Epithelial cell of esophagus (primary cell): ENCODE results near the gene UBA6.

Experiments used
- DNase-seq: peaks from one replicate; pipeline ENCODE4 v3.0.0; 2010; ENCODE audit warnings: low read depth
- H3K4me3 ChIP-seq: 2 replicates; pipeline ENCODE4 v1.5.1; 2011; ENCODE audit warnings: mild to moderate bottlenecking, low read length, control low read depth
- TF ChIP-seq, protein P1 (sequence below): IDR thresholded peaks from 2 replicates; pipeline ENCODE4 v1.5.1; 2011; ENCODE audit warnings: low read depth, mild to moderate bottlenecking, low read length, control low read depth, inconsistent platforms; ENCODE audit not compliant: insufficient read depth; ENCODE audit errors: missing control alignments

UBA6 gene

DNA sequence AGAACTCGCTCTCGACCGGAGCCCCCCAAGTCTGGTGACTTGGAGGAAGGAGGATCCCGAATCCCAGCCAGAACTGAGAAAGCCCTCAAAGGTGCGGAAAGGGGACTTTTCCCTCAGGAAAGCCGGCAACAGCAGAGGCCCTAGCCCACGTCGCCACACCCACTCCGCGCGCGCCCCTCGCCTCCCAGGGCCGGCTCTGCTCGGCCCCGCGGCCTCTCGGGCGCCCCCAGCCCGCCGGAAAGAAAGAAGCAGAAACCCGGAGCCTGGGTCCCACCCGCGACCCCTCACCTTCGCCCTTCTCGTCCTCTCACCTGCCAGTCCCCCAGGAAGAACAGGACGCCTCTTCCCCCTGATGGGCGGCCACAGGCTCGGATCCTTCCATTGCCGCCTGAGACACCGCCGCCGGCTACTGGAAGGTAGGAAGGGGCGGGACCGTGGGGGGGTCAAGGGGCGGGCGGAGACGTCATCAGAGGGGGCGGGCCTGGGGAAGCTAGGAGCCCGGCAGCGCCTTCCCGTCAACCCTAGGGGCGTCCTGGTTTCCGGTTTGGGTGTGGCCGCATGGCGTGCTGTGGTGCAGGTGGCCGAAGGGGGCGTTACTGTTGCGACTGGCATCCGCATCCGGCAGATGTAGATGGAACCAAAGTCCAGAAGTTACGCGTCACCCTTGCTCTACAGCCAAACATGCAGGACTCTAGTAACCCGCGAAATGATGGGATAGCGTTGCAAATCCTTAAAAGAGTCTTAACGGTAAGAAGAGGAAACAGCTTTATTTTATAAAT lies at the start of gene UBA6:
TSS of gene UBA6 (minus strand) at position 418 of the 779 bp plus-strand sequence. CDS start at position 382, 36 bp downstream.
- TF ChIP-seq, protein P1, sequence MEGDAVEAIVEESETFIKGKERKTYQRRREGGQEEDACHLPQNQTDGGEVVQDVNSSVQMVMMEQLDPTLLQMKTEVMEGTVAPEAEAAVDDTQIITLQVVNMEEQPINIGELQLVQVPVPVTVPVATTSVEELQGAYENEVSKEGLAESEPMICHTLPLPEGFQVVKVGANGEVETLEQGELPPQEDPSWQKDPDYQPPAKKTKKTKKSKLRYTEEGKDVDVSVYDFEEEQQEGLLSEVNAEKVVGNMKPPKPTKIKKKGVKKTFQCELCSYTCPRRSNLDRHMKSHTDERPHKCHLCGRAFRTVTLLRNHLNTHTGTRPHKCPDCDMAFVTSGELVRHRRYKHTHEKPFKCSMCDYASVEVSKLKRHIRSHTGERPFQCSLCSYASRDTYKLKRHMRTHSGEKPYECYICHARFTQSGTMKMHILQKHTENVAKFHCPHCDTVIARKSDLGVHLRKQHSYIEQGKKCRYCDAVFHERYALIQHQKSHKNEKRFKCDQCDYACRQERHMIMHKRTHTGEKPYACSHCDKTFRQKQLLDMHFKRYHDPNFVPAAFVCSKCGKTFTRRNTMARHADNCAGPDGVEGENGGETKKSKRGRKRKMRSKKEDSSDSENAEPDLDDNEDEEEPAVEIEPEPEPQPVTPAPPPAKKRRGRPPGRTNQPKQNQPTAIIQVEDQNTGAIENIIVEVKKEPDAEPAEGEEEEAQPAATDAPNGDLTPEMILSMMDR, result peak; percentile 57
- peak; percentile 98 for DNase-seq
- H3K4me3 ChIP-seq, result peak within 1 kb of the TSS; percentile 83

DNA sequence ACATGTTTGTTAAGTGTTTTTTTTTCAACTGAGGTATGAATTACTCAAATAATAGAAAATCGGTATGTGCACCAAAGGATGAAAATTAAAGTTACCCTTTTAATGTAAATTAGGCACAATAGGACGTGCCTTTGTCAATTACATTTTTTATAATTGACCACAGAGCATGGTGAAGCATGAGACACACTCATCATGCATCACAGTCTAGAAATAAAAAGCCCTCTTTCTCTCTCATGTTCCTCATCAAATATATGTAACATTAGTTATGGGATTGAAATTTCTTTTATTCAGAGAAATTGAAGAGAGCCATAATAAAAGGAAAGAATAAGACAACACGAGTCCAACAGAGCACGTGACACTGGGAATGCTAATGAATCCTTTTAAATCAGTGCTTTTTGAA lies 49.7 kb upstream of the UBA6 start:
- TF ChIP-seq, protein P1, result no peak
- H3K4me3 ChIP-seq, result no peak overlapping the region
- DNase-seq, result peak; percentile 31

DNA sequence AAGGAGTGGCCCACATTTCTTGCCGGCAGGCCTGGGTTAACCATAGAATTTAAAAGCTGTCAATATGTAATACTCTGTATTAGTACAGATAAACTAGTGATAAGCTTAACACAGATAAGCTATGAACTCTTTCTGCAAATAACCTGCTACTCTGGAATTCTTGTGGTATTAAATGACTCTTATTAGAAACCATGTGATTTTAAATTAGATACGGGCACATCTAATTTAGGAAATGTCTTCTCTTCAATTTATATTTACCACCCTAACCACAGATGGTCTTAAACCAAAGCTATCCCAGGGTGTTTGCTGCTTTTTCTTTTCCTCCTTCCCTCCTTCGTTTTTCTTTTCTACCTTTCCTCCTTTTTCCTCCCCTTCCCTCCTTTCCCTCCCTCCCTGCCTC lies 48.3 kb upstream of the UBA6 start:
- no peak for DNase-seq
- TF ChIP-seq, protein P1, result no peak
- H3K4me3 ChIP-seq, result no peak overlapping the region

DNA sequence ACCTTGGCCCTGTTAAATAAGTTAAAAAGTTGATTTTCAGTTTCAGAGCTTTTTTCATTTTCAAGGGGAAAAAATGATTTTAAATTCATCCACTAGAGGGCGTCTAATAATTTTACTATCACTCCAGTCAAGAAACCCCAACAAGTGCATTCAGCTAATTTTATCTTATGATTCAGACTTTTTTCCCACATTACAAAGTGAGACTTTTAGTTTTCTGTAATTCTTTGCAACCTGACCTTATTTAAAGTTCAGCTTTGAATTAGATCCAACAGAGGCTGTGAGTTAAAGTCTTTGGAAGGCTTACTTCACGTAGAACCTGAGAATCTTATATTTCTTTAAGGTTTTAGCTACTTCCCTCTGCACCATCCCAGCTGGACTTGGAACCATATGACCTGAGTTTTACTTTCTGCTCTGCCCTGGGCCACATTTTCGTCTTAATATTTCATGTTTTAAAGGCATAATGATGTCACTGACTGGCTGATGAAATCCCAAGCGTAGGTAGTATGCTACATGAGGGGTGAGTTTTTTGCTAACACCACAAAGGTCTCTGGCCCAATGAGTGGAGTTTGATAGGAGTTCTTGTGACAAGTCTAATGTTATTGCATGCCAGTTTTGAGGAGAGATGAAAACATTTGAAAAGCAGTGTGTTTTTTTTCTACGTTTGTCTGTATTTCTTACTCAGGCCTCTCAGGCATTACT lies 46.0 kb upstream of the UBA6 start:
- DNase-seq, result peak; percentile 44
- no peak overlapping the region for H3K4me3 ChIP-seq
- TF ChIP-seq, protein P1, result peak; percentile 45

DNA sequence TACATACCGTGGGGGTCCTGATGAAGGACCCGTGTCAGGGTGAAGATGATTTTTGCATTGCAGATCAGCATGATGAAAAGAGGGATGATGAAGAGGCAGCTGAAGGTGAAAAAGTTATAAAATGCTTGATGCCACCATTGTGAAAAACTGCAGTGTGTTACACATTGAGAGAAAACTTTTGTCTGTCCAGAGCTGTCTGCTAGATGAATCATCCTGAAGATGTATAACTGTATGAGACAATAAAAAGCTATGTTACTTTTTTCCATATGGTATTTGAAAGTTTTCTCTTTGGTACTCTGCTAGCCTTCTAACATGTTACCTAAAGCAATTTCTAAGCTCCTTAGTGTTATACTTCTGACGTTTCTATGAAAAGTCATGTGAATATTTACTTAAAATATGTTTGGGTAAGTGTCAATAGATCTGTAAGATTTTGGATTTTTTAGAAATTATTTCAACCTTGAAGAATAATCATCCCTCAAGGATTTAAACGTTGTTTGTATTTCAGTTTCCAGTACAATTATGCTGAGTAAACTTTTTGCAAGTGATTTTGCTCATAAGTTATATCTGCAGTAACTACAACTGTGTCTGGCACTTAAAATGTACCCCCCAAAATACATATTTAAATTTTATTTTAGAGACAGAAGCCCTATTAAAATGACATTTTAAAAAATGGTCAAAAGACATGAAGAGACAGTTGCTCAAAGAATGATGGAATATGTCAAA lies 43.8 kb upstream of the UBA6 start:
- peak; percentile 51 for DNase-seq
- TF ChIP-seq, protein P1, result no peak
- no peak overlapping the region for H3K4me3 ChIP-seq

DNA sequence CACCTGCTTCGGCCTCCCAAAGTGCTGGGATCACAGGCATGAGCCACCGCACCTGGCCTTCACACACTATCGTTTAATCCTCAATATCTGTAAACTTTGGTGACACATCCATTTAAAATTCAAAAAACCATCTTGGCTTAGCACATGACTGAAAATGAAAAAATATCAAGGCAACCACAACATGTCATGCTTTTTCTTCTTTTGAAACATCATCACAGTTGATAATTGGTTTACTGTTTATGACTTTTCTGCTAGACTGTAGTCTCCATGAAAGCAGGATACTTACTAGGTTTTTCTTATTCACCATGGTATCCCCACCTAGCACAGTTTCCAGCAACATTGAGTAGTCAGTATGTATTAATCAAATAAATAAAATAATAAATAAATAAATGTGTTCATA lies 42.2 kb upstream of the UBA6 start:
- TF ChIP-seq, protein P1, result no peak
- no peak overlapping the region for H3K4me3 ChIP-seq
- DNase-seq, result no peak
